22Rv1 (cell line): ENCODE measurements around the gene QPCT.

Experiments
- ZFX ChIP-seq: fragments of 450-650 bp; IDR thresholded peaks from 2 replicates; pipeline ENCODE4 v1.6.1; 2017; ENCODE audit warnings: antibody characterized with exemption, borderline replicate concordance
- TF ChIP-seq, protein P1 (sequence below): fragments of 450-650 bp; IDR thresholded peaks from 2 replicates; pipeline ENCODE4 v1.5.1; 2017; ENCODE audit warnings: mild to moderate bottlenecking

DNA sequence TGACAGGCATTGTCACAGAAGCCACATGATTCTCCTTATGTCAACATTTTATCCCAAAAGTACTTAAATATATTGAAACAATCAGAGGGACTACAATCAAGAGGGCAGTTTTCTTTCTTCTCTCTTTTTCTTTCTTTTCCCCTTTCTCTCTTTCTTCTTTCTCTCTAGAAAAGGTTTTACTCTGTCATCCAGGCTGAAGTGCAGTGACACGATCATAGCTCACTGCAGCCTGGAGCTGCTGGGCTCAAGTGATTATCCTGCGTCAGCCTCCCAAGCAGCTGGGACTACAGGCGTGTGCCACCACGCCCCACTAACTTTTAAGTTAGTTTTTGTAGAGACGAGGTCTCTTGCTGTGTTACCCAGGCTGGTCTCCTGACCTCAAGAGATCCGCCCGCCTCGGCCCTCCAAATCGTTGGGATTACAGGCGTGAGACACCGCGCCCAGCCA, 18.8 kb upstream of the QPCT start:
- TF ChIP-seq, protein P1, sequence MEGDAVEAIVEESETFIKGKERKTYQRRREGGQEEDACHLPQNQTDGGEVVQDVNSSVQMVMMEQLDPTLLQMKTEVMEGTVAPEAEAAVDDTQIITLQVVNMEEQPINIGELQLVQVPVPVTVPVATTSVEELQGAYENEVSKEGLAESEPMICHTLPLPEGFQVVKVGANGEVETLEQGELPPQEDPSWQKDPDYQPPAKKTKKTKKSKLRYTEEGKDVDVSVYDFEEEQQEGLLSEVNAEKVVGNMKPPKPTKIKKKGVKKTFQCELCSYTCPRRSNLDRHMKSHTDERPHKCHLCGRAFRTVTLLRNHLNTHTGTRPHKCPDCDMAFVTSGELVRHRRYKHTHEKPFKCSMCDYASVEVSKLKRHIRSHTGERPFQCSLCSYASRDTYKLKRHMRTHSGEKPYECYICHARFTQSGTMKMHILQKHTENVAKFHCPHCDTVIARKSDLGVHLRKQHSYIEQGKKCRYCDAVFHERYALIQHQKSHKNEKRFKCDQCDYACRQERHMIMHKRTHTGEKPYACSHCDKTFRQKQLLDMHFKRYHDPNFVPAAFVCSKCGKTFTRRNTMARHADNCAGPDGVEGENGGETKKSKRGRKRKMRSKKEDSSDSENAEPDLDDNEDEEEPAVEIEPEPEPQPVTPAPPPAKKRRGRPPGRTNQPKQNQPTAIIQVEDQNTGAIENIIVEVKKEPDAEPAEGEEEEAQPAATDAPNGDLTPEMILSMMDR = no peak
- no peak for TF ChIP-seq ZFX
